HEK293T (cell line): Measurements from ENCODE around the gene HARS1.

Experiments
- BHLHE40 ChIP-seq: fragments of 450-650 bp; IDR thresholded peaks from 2 replicates; pipeline ENCODE4 v1.6.1; 2016; ENCODE audit warnings: mild to moderate bottlenecking, moderate library complexity, borderline replicate concordance
- SP1 ChIP-seq: fragments of 450-650 bp; IDR thresholded peaks from 2 replicates; pipeline ENCODE4 v1.6.1; 2017
- TARDBP ChIP-seq: fragments of 450-650 bp; IDR thresholded peaks from 2 replicates; pipeline ENCODE4 v1.6.1; 2016
- TF ChIP-seq, protein P1 (sequence below): fragments of 450-650 bp; IDR thresholded peaks from 2 replicates; pipeline ENCODE4 v1.6.1; 2016

DNA sequence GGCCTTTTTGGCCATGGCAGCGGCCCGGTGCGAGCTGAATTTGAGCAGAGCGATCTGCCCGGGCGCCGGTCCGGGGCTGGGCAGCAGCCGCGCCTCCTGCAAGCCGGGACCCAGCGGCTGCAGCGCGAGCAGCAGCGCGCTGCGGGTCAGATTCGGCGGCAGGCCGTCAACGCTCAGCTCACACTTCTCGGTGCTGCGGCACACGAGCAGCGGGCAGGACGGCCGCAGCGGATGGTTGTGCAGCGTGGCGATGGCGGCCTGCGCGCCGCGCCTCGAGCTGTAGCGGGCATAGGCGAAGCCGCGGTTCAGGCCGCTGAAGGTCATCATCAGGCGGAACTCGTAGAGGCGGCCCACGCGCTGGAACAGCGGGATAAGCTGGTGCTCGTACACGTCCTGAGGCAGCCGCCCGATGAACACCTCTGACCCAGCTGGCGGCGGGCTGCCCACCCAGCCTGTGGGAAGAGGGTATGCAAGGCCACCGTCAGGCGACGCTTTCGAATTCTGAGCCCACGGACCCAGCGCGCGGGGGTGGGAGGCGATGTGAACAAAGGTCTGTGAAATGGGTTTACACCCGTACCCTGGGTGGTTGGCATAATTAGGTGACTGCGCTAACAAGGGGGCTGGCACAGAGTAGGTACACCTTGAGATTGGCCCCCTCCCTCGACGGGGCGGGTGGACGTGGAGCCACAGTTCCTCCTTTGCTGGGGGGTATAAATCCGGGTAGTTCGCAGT is 18.5 kb downstream of the HARS1 start:
- TF ChIP-seq BHLHE40 (no peak), TARDBP (no peak), SP1 (no peak)
- TF ChIP-seq, protein P1, sequence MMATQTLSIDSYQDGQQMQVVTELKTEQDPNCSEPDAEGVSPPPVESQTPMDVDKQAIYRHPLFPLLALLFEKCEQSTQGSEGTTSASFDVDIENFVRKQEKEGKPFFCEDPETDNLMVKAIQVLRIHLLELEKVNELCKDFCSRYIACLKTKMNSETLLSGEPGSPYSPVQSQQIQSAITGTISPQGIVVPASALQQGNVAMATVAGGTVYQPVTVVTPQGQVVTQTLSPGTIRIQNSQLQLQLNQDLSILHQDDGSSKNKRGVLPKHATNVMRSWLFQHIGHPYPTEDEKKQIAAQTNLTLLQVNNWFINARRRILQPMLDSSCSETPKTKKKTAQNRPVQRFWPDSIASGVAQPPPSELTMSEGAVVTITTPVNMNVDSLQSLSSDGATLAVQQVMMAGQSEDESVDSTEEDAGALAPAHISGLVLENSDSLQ, result no peak
